ENCODE measurements around the gene NPHP1. TPM values are rescaled to one million over a fixed set of nuclear protein-coding genes. Genes with fewer than 3 reads are reported as not detected.

Gene NPHP1
- total and polyA plus RNA-seq, 2 of the 8 experiments (the other 6 are each of a cell fraction or from before 2014, with no cell fraction given): 1.4 to 2.8 TPM

DNA sequence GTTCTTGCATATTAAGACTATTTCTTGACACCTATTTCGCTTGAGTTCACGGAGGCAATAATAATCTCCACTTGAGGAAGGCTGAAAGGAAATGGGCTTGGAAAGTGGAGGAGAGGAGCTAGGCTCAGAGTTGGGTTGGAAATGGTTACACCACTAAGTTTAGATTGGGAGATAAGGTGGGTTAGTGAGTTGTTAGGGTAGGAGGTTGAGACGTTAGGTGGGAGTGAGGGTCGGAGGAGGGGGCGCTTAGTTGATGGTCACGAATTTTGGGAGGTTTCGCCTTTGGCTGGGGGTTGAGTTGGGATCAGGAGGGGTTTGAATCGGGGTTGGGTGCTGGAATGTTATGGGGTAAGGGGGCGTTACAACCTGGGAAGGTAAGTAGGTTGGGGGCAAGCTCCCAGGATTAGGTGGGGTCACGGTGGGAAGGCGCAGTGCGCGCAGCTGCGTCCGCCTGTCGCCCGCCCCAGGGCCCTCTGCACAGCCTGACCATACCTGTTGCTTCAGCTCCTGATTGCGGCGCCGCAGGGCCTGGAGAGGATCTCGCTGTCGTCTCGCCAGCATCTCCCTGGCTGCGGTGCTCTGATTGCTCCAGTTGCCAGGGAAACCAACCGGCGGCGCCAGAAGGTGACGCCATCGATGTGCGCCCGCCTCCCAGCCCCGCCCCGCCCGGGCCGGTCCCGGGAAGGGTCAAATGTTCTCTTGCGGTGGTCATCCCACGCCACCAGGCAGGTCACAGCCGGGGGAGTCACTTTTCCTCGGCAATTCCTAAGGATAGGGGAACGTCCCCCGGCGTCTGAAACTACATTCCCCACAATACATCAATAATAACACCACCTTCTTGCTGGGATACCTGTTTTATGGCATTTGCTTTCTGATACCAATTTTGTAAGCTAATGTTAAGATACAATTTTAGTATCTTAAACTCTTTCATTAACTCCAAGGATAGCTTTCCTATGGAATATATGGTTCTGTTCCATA, at the start of gene NPHP1 (continued):
- TF ChIP-seq CHD2 (IDR thresholded peaks at IDR 0.05; ENCODE audit: low read length) (no peak), FOSL1 (IDR thresholded peaks at IDR 0.05; ENCODE audit: insufficient read depth, low read depth, low read length) (no peak), KDM1A (IDR thresholded peaks at IDR 0.05; ENCODE audit: borderline replicate concordance, low read length) (no peak), GABPA (IDR thresholded peaks at IDR 0.05; ENCODE audit: borderline replicate concordance, insufficient read depth, low read length) (no peak), TAF1 (IDR thresholded peaks at IDR 0.05; ENCODE audit: low read depth, low read length) (peak; percentile 76), MAFK (IDR thresholded peaks at IDR 0.05; ENCODE audit: low read depth, low read length) (no peak), SUZ12 (IDR thresholded peaks at IDR 0.05; ENCODE audit: low read length) (no peak), CBX8 (IDR thresholded peaks at IDR 0.05; ENCODE audit: borderline replicate concordance, low read depth, low read length) (no peak)
- TF ChIP-seq, protein P1, sequence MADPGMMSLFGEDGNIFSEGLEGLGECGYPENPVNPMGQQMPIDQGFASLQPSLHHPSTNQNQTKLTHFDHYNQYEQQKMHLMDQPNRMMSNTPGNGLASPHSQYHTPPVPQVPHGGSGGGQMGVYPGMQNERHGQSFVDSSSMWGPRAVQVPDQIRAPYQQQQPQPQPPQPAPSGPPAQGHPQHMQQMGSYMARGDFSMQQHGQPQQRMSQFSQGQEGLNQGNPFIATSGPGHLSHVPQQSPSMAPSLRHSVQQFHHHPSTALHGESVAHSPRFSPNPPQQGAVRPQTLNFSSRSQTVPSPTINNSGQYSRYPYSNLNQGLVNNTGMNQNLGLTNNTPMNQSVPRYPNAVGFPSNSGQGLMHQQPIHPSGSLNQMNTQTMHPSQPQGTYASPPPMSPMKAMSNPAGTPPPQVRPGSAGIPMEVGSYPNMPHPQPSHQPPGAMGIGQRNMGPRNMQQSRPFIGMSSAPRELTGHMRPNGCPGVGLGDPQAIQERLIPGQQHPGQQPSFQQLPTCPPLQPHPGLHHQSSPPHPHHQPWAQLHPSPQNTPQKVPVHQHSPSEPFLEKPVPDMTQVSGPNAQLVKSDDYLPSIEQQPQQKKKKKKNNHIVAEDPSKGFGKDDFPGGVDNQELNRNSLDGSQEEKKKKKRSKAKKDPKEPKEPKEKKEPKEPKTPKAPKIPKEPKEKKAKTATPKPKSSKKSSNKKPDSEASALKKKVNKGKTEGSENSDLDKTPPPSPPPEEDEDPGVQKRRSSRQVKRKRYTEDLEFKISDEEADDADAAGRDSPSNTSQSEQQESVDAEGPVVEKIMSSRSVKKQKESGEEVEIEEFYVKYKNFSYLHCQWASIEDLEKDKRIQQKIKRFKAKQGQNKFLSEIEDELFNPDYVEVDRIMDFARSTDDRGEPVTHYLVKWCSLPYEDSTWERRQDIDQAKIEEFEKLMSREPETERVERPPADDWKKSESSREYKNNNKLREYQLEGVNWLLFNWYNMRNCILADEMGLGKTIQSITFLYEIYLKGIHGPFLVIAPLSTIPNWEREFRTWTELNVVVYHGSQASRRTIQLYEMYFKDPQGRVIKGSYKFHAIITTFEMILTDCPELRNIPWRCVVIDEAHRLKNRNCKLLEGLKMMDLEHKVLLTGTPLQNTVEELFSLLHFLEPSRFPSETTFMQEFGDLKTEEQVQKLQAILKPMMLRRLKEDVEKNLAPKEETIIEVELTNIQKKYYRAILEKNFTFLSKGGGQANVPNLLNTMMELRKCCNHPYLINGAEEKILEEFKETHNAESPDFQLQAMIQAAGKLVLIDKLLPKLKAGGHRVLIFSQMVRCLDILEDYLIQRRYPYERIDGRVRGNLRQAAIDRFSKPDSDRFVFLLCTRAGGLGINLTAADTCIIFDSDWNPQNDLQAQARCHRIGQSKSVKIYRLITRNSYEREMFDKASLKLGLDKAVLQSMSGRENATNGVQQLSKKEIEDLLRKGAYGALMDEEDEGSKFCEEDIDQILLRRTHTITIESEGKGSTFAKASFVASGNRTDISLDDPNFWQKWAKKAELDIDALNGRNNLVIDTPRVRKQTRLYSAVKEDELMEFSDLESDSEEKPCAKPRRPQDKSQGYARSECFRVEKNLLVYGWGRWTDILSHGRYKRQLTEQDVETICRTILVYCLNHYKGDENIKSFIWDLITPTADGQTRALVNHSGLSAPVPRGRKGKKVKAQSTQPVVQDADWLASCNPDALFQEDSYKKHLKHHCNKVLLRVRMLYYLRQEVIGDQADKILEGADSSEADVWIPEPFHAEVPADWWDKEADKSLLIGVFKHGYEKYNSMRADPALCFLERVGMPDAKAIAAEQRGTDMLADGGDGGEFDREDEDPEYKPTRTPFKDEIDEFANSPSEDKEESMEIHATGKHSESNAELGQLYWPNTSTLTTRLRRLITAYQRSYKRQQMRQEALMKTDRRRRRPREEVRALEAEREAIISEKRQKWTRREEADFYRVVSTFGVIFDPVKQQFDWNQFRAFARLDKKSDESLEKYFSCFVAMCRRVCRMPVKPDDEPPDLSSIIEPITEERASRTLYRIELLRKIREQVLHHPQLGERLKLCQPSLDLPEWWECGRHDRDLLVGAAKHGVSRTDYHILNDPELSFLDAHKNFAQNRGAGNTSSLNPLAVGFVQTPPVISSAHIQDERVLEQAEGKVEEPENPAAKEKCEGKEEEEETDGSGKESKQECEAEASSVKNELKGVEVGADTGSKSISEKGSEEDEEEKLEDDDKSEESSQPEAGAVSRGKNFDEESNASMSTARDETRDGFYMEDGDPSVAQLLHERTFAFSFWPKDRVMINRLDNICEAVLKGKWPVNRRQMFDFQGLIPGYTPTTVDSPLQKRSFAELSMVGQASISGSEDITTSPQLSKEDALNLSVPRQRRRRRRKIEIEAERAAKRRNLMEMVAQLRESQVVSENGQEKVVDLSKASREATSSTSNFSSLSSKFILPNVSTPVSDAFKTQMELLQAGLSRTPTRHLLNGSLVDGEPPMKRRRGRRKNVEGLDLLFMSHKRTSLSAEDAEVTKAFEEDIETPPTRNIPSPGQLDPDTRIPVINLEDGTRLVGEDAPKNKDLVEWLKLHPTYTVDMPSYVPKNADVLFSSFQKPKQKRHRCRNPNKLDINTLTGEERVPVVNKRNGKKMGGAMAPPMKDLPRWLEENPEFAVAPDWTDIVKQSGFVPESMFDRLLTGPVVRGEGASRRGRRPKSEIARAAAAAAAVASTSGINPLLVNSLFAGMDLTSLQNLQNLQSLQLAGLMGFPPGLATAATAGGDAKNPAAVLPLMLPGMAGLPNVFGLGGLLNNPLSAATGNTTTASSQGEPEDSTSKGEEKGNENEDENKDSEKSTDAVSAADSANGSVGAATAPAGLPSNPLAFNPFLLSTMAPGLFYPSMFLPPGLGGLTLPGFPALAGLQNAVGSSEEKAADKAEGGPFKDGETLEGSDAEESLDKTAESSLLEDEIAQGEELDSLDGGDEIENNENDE (IDR thresholded peaks at IDR 0.05; ENCODE audit: insufficient replicate concordance, low read length): no peak
